B cell (primary cell): Measurements from ENCODE around the gene SFXN5. TPM values are rescaled to one million over a fixed set of nuclear protein-coding genes. Genes with fewer than 3 reads are reported as not detected.

Experiments
- ATAC-seq: fragments of 200-7000 bp; cut with Tn5 transposase; one replicate; pipeline ENCODE4 v1.10.0; 2021; ENCODE audit warnings: low read depth, mild to moderate bottlenecking, moderate number of reproducible peaks, moderate library complexity
- CTCF ChIA-PET: fragments of 350-600 bp; sonication (Branson Sonifier 250); formaldehyde crosslinking; loops from one replicate; lab custom pipeline; 2021; ENCODE audit warnings: antibody characterized with exemption, inconsistent platforms; lab: Charles Lee
- POLR2A ChIA-PET: fragments of 350-600 bp; sonication (Branson Sonifier 250); formaldehyde crosslinking; loops from one replicate; lab custom pipeline; 2021; ENCODE audit warnings: antibody characterized with exemption; lab: Charles Lee
- DNase-seq: peaks from one replicate; pipeline ENCODE4 v3.0.0; 2013
- H2AFZ ChIP-seq: 2 replicates; pipeline ENCODE4 v1.6.1; 2012; ENCODE audit warnings: mild to moderate bottlenecking, low read depth, low read length; ENCODE audit not compliant: insufficient read depth, poor library complexity, severe bottlenecking
- H3K27ac ChIP-seq, 2 donors: 1 replicate in 1 of 2; 2 replicates in 1 of 2; pipeline ENCODE4 v1.5.1; 2012 to 2013; ENCODE audit warnings: low read length in 2 of 2, mild to moderate bottlenecking in 2 of 2, moderate library complexity in 1 of 2
- H3K27me3 ChIP-seq, 4 experiments: fragments of 200-600 bp in 1 of 4; sonication (generic) in 1 of 4; replicated peaks in 1 of 4; 1 replicate in 2 of 4; 2 replicates in 2 of 4; pipeline versions ENCODE4 v1.6.1 to v1.7.0; 2013 to 2016; ENCODE audit warnings: low read length in 3 of 4, mild to moderate bottlenecking in 2 of 4, mixed read lengths in 1 of 4, moderate library complexity in 1 of 4; ENCODE audit not compliant: insufficient read depth in 4 of 4, control insufficient read depth in 3 of 4; ENCODE audit errors: control extremely low read depth in 1 of 4
- H3K36me3 ChIP-seq, 2 experiments: replicated peaks in 1 of 2; 1 replicate in 1 of 2; 2 replicates in 1 of 2; pipeline versions ENCODE4 v1.6.1 to v1.7.1; 2013; ENCODE audit warnings: low read length in 1 of 2; ENCODE audit not compliant: insufficient read depth in 2 of 2, control insufficient read depth in 1 of 2; ENCODE audit errors: control extremely low read depth in 1 of 2, extremely low read depth in 1 of 2
- H3K4me1 ChIP-seq, 2 donors: fragments of 200-600 bp in 1 of 2; sonication (generic) in 1 of 2; 1 replicate in 1 of 2; 2 replicates in 1 of 2; pipeline versions ENCODE4 v1.5.1 to v1.6.1; 2013 to 2017; ENCODE audit warnings: low read length in 2 of 2; ENCODE audit not compliant: control insufficient read depth in 2 of 2, insufficient read depth in 2 of 2
- H3K4me2 ChIP-seq: replicated peaks from 2 replicates; pipeline ENCODE3; 2012; ENCODE audit warnings: mild to moderate bottlenecking, low read depth, low read length; ENCODE audit not compliant: poor library complexity, severe bottlenecking
- H3K4me3 ChIP-seq, 5 experiments: fragments of 200-600 bp in 1 of 5; sonication (generic) in 1 of 5; 1 replicate in 3 of 5; 2 replicates in 2 of 5; pipeline versions ENCODE4 v1.5.1 to v1.7.0; 2011 to 2016; ENCODE audit warnings: low read length in 4 of 5, mild to moderate bottlenecking in 4 of 5, low read depth in 2 of 5, control low read depth in 1 of 5, moderate library complexity in 1 of 5; ENCODE audit not compliant: insufficient read depth in 1 of 5; ENCODE audit errors: control extremely low read depth in 1 of 5, extremely low read depth in 1 of 5
- H3K79me2 ChIP-seq: fragments of 200-600 bp; sonication (generic); one replicate; pipeline ENCODE4 v1.6.0; 2016; ENCODE audit warnings: low read length; ENCODE audit not compliant: control insufficient read depth, insufficient read depth
- H3K9ac ChIP-seq: fragments of 200-600 bp; sonication (generic); 2 replicates; pipeline ENCODE4 v1.6.1; 2017; ENCODE audit warnings: mild to moderate bottlenecking, low read length, moderate library complexity
- H3K9me3 ChIP-seq, 3 donors: one replicate each; pipeline versions ENCODE4 v1.6.1 to v1.7.1; 2013; ENCODE audit warnings: low read length in 2 of 3; ENCODE audit not compliant: control insufficient read depth in 2 of 3, insufficient read depth in 1 of 3; ENCODE audit errors: control extremely low read depth in 1 of 3
- H4K20me1 ChIP-seq: 2 replicates; pipeline ENCODE4 v1.6.0; 2012; ENCODE audit warnings: mild to moderate bottlenecking, low read length; ENCODE audit not compliant: insufficient read depth, control insufficient read depth, poor library complexity, severe bottlenecking
- H3K27ac Mint-ChIP-seq: one replicate; pipeline ENCODE4 v1.8.0; 2021; ENCODE audit warnings: mixed read lengths
- H3K27me3 Mint-ChIP-seq: one replicate; pipeline ENCODE4 v1.8.0; 2021; ENCODE audit warnings: mixed read lengths
- H3K4me1 Mint-ChIP-seq: one replicate; pipeline ENCODE4 v1.8.0; 2021; ENCODE audit warnings: mixed read lengths
- H3K4me3 Mint-ChIP-seq: one replicate; pipeline ENCODE4 v1.8.0; 2021; ENCODE audit warnings: mixed read lengths
- H3K9me3 Mint-ChIP-seq: one replicate; pipeline ENCODE4 v1.8.0; 2022; ENCODE audit warnings: mixed read lengths; ENCODE audit not compliant: insufficient read depth
- EZH2 ChIP-seq: IDR thresholded peaks from 2 replicates; pipeline ENCODE4 v1.6.1; 2012; ENCODE audit warnings: borderline replicate concordance, low read depth, mild to moderate bottlenecking, moderate library complexity, low read length; ENCODE audit not compliant: insufficient read depth, poor library complexity, severe bottlenecking
- WGBS: methylation state at CpG from one replicate; pipeline ENCODE4 v1.1.5; 2013; ENCODE audit warnings: missing lambda C conversion rate; ENCODE audit not compliant: insufficient coverage; 5-methylcytosine and 5-hydroxymethylcytosine counted together
- intact Hi-C: fragments of 100-400 bp; cut with micrococcal nuclease; formaldehyde crosslinking; loops from one replicate; pipeline ENCODE4 v1.10.0; 2022
- polyA plus RNA-seq: library from polyadenylated mRNA; depleted of rRNA; stranded (reverse); fragments of >200 nt; gene quantifications from 2 replicates; pipeline ENCODE4 v1.2.3, GENCODE V29; 2012
- total RNA-seq, 2 donors: library from RNA; stranded (reverse); fragments of 120-200 nt in 1 of 2; gene quantifications; 1 replicate in 1 of 2; 2 replicates in 1 of 2; pipeline versions ENCODE4 v1.2.3 to v1.2.4, GENCODE V29; 2013 to 2022
- TF ChIP-seq, protein P1 (sequence below): fragments of 200-600 bp; IDR thresholded peaks from one replicate; pipeline ENCODE4 v1.8.0; 2022; ENCODE audit warnings: antibody characterized with exemption, mild to moderate bottlenecking

Gene SFXN5
- total and polyA plus RNA-seq, 2 donors (not counting 1 experiment from before 2014, with no cell fraction given), result 8.0 to 16.9 TPM

DNA sequence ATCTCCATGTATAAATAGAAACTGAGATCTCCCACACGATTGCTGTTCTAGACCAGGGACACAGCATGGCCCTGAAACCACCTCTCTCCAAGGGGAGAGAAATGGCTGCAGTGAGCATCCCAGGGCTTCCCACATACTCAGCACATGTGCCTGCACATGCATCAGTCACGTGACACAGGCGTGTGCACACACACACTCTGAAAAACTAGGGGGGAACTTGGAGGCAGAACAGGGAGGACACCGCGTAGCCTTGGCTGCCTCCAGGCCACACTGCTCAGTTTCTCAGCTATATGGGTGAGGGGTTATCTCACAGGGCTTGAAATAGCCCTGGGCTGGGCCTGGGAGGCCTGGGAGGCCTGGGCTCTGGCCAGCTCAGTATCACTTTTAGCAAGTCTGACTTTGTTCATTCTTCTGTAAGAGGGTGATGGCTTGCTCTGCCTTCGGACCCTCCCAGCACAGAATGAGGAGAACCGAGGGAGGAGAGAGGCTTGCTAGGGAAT is 87.3 kb downstream of the SFXN5 start:
- Mint-ChIP-seq H3K27ac (no peak overlapping the region), H3K9me3 (no peaks in the 10 kb centered on the region), H3K27me3 (no peaks in the 10 kb centered on the region), H3K4me3 (no peak overlapping the region), H3K4me1 (peaks cover 12% of the 10 kb centered on the region)
- no peak for DNase-seq
- no peaks in the 10 kb centered on the region for H3K79me2 ChIP-seq
- intact Hi-C loops, result no loop called here
- whole genome bisulfite sequencing, result 95% methylated on average over 6 of the region's 7 CpGs
- no peak overlapping the region for H3K9ac ChIP-seq
- H3K27ac ChIP-seq, result no peak overlapping the region
- ChIA-PET CTCF (interaction anchor here (1.5 kb wide), 2 partner anchors 10 to 194 kb away, joined by 4 to 5 read pairs; no protein-coding TSS in a partner anchor), POLR2A (no interaction called here)
- H3K27me3 ChIP-seq, result no peaks in the 10 kb centered on the region
- no peaks in the 10 kb centered on the region for H4K20me1 ChIP-seq
- H3K4me1 ChIP-seq, result peaks cover 9% of the 10 kb centered on the region in 2 donors
- no peak overlapping the region for H2AFZ ChIP-seq
- no peak for TF ChIP-seq EZH2
- TF ChIP-seq, protein P1, sequence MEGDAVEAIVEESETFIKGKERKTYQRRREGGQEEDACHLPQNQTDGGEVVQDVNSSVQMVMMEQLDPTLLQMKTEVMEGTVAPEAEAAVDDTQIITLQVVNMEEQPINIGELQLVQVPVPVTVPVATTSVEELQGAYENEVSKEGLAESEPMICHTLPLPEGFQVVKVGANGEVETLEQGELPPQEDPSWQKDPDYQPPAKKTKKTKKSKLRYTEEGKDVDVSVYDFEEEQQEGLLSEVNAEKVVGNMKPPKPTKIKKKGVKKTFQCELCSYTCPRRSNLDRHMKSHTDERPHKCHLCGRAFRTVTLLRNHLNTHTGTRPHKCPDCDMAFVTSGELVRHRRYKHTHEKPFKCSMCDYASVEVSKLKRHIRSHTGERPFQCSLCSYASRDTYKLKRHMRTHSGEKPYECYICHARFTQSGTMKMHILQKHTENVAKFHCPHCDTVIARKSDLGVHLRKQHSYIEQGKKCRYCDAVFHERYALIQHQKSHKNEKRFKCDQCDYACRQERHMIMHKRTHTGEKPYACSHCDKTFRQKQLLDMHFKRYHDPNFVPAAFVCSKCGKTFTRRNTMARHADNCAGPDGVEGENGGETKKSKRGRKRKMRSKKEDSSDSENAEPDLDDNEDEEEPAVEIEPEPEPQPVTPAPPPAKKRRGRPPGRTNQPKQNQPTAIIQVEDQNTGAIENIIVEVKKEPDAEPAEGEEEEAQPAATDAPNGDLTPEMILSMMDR, result no peak
- H3K9me3 ChIP-seq, result no peaks in the 10 kb centered on the region
- no peak overlapping the region for H3K4me3 ChIP-seq
- H3K36me3 ChIP-seq, result peaks cover 0 to 2% of the 10 kb centered on the region in 2 experiments
- no peak overlapping the region for H3K4me2 ChIP-seq
- no peak for ATAC-seq

DNA sequence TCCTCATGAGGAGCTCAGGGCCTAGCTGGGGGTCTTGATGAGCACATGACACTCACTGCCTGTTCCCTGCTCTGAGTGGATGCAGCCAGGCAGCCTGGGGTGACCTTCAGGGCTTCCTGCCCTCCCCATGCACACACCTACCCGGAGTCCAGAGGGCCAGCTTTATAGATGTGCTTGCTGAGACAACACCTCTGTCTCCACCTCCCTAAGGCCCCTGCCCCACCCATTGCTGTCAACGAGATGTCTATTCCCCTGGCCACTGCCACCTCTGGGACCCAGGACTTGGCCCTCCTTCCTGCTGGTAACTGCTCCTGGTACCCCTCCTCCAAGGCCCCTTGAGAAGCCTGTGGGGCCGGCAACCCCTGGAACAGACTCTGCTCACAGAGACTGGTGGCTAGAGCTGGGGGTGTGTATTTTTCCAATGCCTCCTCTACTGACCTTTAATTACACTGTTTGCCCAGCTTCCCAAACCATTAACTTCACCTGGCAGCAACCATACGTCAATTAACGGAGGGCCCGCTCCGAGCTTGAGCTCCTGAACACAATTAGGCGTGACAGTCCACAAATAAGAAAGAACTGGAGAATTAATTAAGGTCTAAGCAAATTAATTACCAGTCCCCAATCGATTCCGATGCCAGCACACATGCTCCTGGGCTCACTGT is 87.9 kb downstream of the SFXN5 start:
- DNase-seq (no peak), ATAC-seq (no peak)
- Histone ChIP-seq H3K4me2 (no peak overlapping the region), H4K20me1 (no peaks in the 10 kb centered on the region), H3K27ac (no peak overlapping the region), H3K27me3 (no peaks in the 10 kb centered on the region), H3K36me3 (peaks cover 0 to 2% of the 10 kb centered on the region in 2 experiments), H3K4me3 (no peak overlapping the region), H3K9me3 (no peaks in the 10 kb centered on the region), H3K79me2 (no peaks in the 10 kb centered on the region), H3K4me1 (peaks cover 9% of the 10 kb centered on the region in 2 donors), H3K9ac (no peak overlapping the region), H2AFZ (no peak overlapping the region)
- ChIA-PET CTCF (interaction anchor here (1.5 kb wide), 2 partner anchors 10 to 194 kb away, joined by 4 to 5 read pairs; no protein-coding TSS in a partner anchor), POLR2A (no interaction called here)
- Mint-ChIP-seq H3K9me3 (no peaks in the 10 kb centered on the region), H3K27ac (no peak overlapping the region), H3K4me1 (peaks cover 12% of the 10 kb centered on the region), H3K4me3 (no peak overlapping the region), H3K27me3 (no peaks in the 10 kb centered on the region)
- intact Hi-C loops, result no loop called here
- TF ChIP-seq, protein P1, result no peak
- TF ChIP-seq EZH2, result no peak
- WGBS, result 86% methylated on average over 6 of the region's 10 CpGs
